ENCODE data around the gene QPCT.

The QPCT gene

DNA sequence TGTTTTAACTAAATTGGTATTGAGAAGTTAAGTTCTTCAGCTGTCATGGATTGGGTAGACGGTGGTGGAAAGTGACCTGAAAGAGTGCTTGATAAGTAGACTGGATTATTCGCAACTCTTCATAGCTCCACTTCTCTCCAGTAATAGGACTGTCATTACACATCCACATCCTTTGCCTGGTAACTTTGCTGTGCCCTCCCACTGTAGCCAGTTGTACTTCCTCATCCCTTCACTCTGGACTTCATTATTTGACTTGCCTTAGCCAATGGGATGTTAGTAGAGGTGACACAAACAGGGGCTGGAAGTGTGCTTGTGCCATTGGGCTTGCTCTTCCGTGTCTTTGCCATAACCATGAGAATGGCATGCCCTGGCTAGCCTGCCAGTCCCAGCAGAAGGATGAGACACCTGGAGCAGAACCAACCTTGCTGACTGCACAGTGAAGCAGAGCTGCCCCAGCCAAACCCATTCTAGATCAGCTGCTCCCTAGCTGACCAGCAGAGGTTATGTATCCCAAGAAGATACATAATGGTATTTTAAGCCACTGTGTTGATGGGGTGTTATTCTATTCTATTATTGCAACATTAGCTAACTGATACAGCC lies 16.9 kb downstream of the QPCT start:
- TF ChIP-seq, protein P1, sequence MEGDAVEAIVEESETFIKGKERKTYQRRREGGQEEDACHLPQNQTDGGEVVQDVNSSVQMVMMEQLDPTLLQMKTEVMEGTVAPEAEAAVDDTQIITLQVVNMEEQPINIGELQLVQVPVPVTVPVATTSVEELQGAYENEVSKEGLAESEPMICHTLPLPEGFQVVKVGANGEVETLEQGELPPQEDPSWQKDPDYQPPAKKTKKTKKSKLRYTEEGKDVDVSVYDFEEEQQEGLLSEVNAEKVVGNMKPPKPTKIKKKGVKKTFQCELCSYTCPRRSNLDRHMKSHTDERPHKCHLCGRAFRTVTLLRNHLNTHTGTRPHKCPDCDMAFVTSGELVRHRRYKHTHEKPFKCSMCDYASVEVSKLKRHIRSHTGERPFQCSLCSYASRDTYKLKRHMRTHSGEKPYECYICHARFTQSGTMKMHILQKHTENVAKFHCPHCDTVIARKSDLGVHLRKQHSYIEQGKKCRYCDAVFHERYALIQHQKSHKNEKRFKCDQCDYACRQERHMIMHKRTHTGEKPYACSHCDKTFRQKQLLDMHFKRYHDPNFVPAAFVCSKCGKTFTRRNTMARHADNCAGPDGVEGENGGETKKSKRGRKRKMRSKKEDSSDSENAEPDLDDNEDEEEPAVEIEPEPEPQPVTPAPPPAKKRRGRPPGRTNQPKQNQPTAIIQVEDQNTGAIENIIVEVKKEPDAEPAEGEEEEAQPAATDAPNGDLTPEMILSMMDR (IDR thresholded peaks at IDR 0.05; ENCODE audit: control extremely low read depth, extremely low read depth, low read depth, missing control alignments) = no peak
- DNase-seq (ENCODE audit: extremely low spot score) = no peak
- ChIA-PET POLR2A (no interaction called here), CTCF (interaction anchor here (1.2 to 2.9 kb wide), 7 partner anchors 11 to 471 kb away, joined by 4 to 22 read pairs (median 5); no protein-coding TSS in a partner anchor)

DNA sequence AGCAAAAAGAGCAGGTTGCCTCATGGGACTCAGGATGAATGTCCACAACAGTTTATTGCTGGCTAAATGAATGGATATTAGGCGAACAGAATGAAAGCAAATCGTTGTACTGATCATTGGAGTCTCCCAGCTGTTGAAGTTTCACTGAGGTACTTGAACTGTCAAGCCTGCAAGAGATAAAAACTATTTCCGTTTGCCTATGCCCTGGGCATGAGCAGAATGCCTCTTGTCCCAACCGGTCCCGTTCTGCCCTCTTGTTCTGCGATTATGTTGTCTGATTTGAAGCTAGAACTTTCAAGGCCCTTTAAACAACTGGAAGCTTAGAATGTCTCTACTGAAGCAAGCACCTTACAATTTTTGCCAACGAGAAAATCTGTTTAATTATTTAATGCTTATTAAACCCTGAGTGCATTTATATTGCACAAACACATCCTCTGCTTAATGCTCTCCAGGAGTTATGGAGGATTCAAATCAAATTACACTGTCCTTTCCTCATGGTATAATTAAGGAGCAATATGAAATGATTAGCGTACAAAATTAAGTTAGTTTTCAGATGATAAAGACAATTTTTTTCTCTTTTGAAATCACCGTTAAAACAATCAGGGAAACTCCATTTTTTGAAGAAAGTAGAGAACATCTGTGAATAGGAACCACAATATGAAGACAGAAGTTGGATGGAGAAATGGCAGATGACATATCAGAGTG lies 17.7 kb downstream of the QPCT start:
- ChIA-PET CTCF (interaction anchor here (1.6 to 2.9 kb wide), 5 partner anchors 12 to 27 kb away, joined by 4 to 22 read pairs (median 5); no protein-coding TSS in a partner anchor), POLR2A (no interaction called here)
- DNase-seq (ENCODE audit: extremely low spot score) = no peak
- TF ChIP-seq, protein P1 (IDR thresholded peaks at IDR 0.05; ENCODE audit: control extremely low read depth, extremely low read depth, low read depth, missing control alignments) = no peak

DNA sequence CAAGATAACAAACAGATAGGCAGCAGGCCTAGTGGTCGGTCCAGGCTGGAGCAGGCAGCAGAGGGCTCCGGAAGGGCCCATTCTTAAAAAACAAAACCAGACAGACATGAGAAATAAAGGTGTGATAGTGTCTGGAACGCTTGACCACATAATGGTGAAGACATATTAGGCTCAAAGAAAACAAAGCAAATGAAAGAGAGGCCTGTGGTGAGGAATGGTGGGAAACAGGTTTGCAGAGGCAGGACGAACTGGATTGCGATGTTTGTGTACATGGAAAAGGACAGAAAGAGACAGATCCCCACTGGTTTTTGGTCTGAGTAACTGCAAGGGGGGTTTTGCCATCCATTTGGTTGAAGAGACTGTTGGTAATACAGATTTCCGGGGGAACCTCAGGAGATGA lies 19.9 kb downstream of the QPCT start:
- DNase-seq (ENCODE audit: extremely low spot score) = no peak
- ChIA-PET POLR2A (no interaction called here), CTCF (no interaction called here)
- TF ChIP-seq, protein P1 (IDR thresholded peaks at IDR 0.05; ENCODE audit: control extremely low read depth, extremely low read depth, low read depth, missing control alignments) = no peak

DNA sequence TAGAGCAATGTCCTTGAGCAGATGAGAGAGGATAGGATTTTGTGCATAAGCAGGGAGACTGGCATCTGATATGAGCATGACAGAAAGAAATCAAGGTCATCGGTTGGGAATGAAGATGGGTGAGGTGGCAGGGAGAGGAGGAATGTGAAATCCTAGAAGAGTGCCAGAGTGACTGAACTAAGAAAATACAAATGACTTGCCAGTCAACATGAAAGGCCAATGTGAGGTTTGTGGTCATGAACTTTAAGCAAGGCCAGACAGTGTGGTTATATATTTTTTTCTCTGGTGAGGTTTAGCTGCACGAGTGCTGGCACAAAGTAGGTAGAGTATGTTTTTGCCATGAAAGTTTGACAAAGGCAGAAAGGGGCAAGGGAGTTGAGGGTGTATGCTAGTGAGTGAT lies 21.2 kb downstream of the QPCT start:
- DNase-seq (ENCODE audit: extremely low spot score) = peak; percentile 28
- TF ChIP-seq, protein P1 (IDR thresholded peaks at IDR 0.05; ENCODE audit: control extremely low read depth, extremely low read depth, low read depth, missing control alignments) = no peak
- ChIA-PET CTCF (interaction anchor here (1.2 to 2.6 kb wide), 2 partner anchors 13 to 16 kb away, joined by 3 to 6 read pairs; no protein-coding TSS in a partner anchor), POLR2A (no interaction called here)

DNA sequence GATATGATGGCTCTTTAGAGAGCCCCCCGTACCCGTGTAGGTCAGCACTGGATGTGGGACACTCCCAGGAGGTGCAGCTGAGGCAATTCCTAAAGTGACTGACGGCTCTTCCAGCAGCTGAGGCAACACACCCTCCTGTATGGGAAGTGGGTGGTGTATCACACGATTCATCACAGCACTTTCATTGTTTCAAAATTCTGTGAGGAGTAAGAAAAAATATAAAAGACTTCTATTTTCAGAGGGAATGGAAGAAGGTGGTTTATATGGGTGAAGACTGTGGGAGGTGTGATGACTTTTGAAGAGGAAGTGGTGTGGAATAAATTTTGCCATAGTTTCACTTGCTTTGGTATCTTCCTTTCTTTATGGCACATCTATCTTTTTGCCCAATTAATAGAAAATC lies 22.3 kb downstream of the QPCT start:
- CTCF ChIA-PET = interaction anchor here (0.9 to 2.6 kb wide), 4 partner anchors 12 to 511 kb away, joined by 3 to 6 read pairs (median 4); no protein-coding TSS in a partner anchor
- DNase-seq (ENCODE audit: extremely low spot score) = no peak
- TF ChIP-seq, protein P1 (IDR thresholded peaks at IDR 0.05; ENCODE audit: control extremely low read depth, extremely low read depth, low read depth, missing control alignments) = no peak
- POLR2A ChIA-PET = no interaction called here

DNA sequence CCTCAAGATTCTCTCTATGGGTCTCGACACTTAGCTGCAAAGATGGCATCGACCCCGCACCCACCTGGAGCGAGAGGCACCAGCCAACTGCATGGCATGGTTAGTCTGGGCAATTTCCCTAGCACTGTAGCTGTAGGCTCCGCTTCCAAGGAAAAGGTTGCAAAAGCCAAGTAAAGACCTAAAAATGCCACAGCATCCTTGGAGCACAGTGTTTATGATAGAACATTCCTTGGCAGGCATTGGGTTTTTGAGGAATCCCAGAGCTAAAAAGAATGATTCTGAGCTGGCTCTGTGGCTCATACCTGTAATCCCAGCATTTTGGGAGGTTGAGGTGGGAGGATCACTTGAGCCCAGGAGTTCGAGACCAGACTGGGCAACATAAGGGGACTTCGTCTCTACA lies 22.9 kb downstream of the QPCT start:
- TF ChIP-seq, protein P1 (IDR thresholded peaks at IDR 0.05; ENCODE audit: control extremely low read depth, extremely low read depth, low read depth, missing control alignments) = no peak
- ChIA-PET POLR2A (interaction anchor here (0.6 kb wide), 1 partner anchor 66 kb away, joined by 3 read pairs; no protein-coding TSS in a partner anchor), CTCF (interaction anchor here (1.0 to 2.6 kb wide), 6 partner anchors 9 to 510 kb away, joined by 3 to 12 read pairs (median 4); no protein-coding TSS in a partner anchor)
- DNase-seq (ENCODE audit: extremely low spot score) = no peak
